Stimulated activated CD8-positive, alpha-beta memory T cell treated with anti-CD3 and anti-CD28 coated beads, Interleukin-12 subunit alpha, Interleukin-12 subunit beta, amount 100 ng/mL, for 4 hours (primary cell): ENCODE measurements around the gene ITGAD.

Source experiments
- DNase-seq: peaks from one replicate; pipeline ENCODE4 v3.0.0-alpha.2; 2020; ENCODE audit warnings: low read depth

Gene ITGAD

GRCh38 chr16:31459687-31460581 lies 66.8 kb downstream of the ITGAD start:
- peak; percentile 100 for DNase-seq

- no peak for DNase-seq
These were observed 67.5 kb downstream of the ITGAD start for GRCh38 chr16:31460582-31461002.

- no peak for DNase-seq
These were observed 68.2 kb downstream of the ITGAD start for GRCh38 chr16:31461201-31461920.

GRCh38 chr16:31461921-31462804 lies 69.0 kb downstream of the ITGAD start:
- DNase-seq, result no peak

- DNase-seq, result no peak
These were observed 71.2 kb downstream of the ITGAD start for GRCh38 chr16:31464348-31464769.

GRCh38 chr16:31464781-31465260 lies 71.7 kb downstream of the ITGAD start:
- no peak for DNase-seq

- no peak for DNase-seq
These were observed 72.7 kb downstream of the ITGAD start for GRCh38 chr16:31465788-31466370.

GRCh38 chr16:31466381-31466841 lies 73.3 kb downstream of the ITGAD start:
- DNase-seq, result no peak

- no peak for DNase-seq
These were observed 74.1 kb downstream of the ITGAD start for GRCh38 chr16:31467151-31467773.

- no peak for DNase-seq
These were observed 74.7 kb downstream of the ITGAD start for GRCh38 chr16:31467858-31468257.

- no peak for DNase-seq
These were observed 77.5 kb downstream of the ITGAD start for GRCh38 chr16:31470615-31471014.

GRCh38 chr16:31471241-31471874 lies 78.2 kb downstream of the ITGAD start:
- no peak for DNase-seq

GRCh38 chr16:31471875-31472708 lies 79.0 kb downstream of the ITGAD start, which contains the start of gene TGFB1I1:
TGFB1I1 (plus strand) TSS chr16:31472152; CDS start chr16:31472189, 37 bp downstream.
- no peak for DNase-seq

- no peak for DNase-seq
These were observed 79.6 kb downstream of the ITGAD start for GRCh38 chr16:31472709-31473203.

GRCh38 chr16:31473264-31473984 lies 80.3 kb downstream of the ITGAD start:
- no peak for DNase-seq

GRCh38 chr16:31474173-31474714 lies 81.1 kb downstream of the ITGAD start:
- no peak for DNase-seq

GRCh38 chr16:31474773-31475738 lies 81.9 kb downstream of the ITGAD start:
- DNase-seq, result no peak
